ENCODE results near the gene FAM20C.

DNA sequence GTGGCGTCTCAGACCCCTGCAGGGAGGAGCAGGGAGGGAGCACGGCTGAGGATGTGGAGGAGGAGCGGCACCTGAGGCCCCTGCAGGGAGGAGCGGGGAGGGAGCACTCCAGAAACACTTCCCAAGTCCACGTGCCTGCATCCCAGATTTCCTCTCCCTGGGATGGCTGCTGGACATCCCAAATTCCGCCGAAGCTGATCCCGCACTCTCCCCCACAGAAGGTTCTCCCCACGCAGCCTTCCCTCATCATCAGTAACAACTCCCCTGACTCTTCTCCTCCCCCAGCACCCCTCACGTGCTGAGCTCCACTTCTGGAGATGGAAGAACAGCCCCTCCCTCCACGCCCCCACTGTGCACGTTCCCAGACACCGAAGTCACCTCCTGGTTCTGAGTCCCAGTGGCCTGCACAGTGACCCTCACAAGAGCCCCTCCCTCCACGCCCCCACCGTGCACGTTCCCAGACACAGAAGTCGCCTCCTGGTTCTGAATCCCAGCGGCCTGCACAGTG is 79.8 kb downstream of the FAM20C start:
- TF ChIP-seq POLR2AphosphoS5 (IDR thresholded peaks at IDR 0.05; ENCODE audit: low read depth, low read length) (no peak), CTCF (IDR thresholded peaks at IDR 0.05) (no peak), SIN3A (IDR thresholded peaks at IDR 0.05; ENCODE audit: borderline replicate concordance, insufficient read depth, low read depth, low read length) (no peak)

Measured in Panc1 (cell line).